Tibial nerve (tissue), 4 donors: ENCODE results near the gene PLXNC1. TPM values are rescaled to one million over a fixed set of nuclear protein-coding genes. Genes with fewer than 3 reads are reported as not detected.

ENCODE experiments used
- DNase-seq, 2 donors: peaks; one replicate each; pipeline ENCODE4 v3.0.0-alpha.2; 2019; ENCODE audit warnings: low spot score in 2 of 2
- H3K27ac ChIP-seq, 4 donors: fragments of 200-600 bp; sonication (generic) in 3 of 4; one replicate each; pipeline ENCODE4 v1.5.1; 2017 to 2019; ENCODE audit warnings: mild to moderate bottlenecking in 1 of 4
- H3K27me3 ChIP-seq, 2 donors: fragments of 200-600 bp; sonication (generic) in 1 of 2; one replicate each; pipeline versions ENCODE4 v1.5.1 to v1.6.0; 2017 to 2019
- H3K36me3 ChIP-seq, 3 donors: fragments of 200-600 bp; sonication (generic); one replicate each; pipeline ENCODE4 v1.5.1; 2018 to 2019
- H3K4me1 ChIP-seq, 4 donors: fragments of 200-600 bp; sonication (generic) in 3 of 4; one replicate each; pipeline ENCODE4 v1.5.1; 2017 to 2019
- H3K4me3 ChIP-seq, 4 donors: fragments of 200-600 bp; sonication (generic) in 3 of 4; one replicate each; pipeline ENCODE4 v1.5.1; 2017 to 2019; ENCODE audit warnings: mild to moderate bottlenecking in 1 of 4, moderate library complexity in 1 of 4
- H3K9me3 ChIP-seq, 4 donors: fragments of 200-600 bp; sonication (generic) in 3 of 4; one replicate each; pipeline ENCODE4 v1.5.1; 2017 to 2019
- CTCF ChIP-seq, 5 experiments: fragments of 200-600 bp in 3 of 5; fragments of 450-650 bp in 2 of 5; sonication (generic) in 3 of 5; IDR thresholded peaks; one replicate each; pipeline ENCODE4 v1.5.1; 2016 to 2019; ENCODE audit warnings: antibody characterized with exemption in 5 of 5, mild to moderate bottlenecking in 3 of 5, moderate library complexity in 2 of 5
- EP300 ChIP-seq, 2 donors: sonication (generic); formaldehyde crosslinking; IDR thresholded peaks; one replicate each; pipeline ENCODE4 v1.6.1; 2017; ENCODE audit warnings: antibody characterized with exemption in 2 of 2, mild to moderate bottlenecking in 1 of 2
- POLR2A ChIP-seq, 2 donors: fragments of 450-650 bp; IDR thresholded peaks; one replicate each; pipeline ENCODE4 v1.6.1; 2017; ENCODE audit warnings: antibody characterized with exemption in 2 of 2, mild to moderate bottlenecking in 2 of 2, moderate library complexity in 2 of 2
- WGBS, 2 donors: methylation state at CpG; one replicate each; pipeline ENCODE4 v1.1.5; 2018; 5-methylcytosine and 5-hydroxymethylcytosine counted together
- total RNA-seq, 4 donors: library from RNA; depleted of rRNA; stranded (reverse); fragments of >200 nt; gene quantifications; one replicate each; pipeline ENCODE4 v1.1.0, GENCODE V29; 2016

Gene PLXNC1
- total RNA-seq, 4 donors from 2014 or later: 9.0 to 20.8 (median 11.4) TPM

- no peaks in the 10 kb centered on the region for H3K36me3 ChIP-seq
- H3K9me3 ChIP-seq: no peaks in the 10 kb centered on the region
- peaks cover 0 to 8% (median 4%) of the 10 kb centered on the region in 4 donors for H3K4me1 ChIP-seq
- 96 to 100% methylated on average over 5 of the region's 5 CpGs for WGBS, 2 donors
- DNase-seq: no peak
- TF ChIP-seq EP300 (IDR thresholded peaks at IDR 0.05) (no peak), POLR2A (IDR thresholded peaks at IDR 0.05) (no peak), CTCF (IDR thresholded peaks at IDR 0.05) (no peak)
- H3K27me3 ChIP-seq: peaks cover 0 to 4% of the 10 kb centered on the region in 2 donors
- H3K27ac ChIP-seq: no peak overlapping the region
- no peak overlapping the region for H3K4me3 ChIP-seq
These were observed 23.2 kb downstream of the PLXNC1 start for GRCh38 chr12:94171595-94171930.

GRCh38 chr12:94172031-94172430 is 23.7 kb downstream of the PLXNC1 start:
- WGBS, 2 donors: 63 to 70% methylated on average over 5 of the region's 5 CpGs
- Histone ChIP-seq H3K36me3 (no peaks in the 10 kb centered on the region), H3K9me3 (no peaks in the 10 kb centered on the region), H3K27ac (no peak overlapping the region), H3K4me1 (peaks cover 0 to 8% (median 4%) of the 10 kb centered on the region in 4 donors), H3K4me3 (no peak overlapping the region), H3K27me3 (peaks cover 0 to 4% of the 10 kb centered on the region in 2 donors)
- no peak for DNase-seq
- TF ChIP-seq POLR2A (IDR thresholded peaks at IDR 0.05): no peak
- TF ChIP-seq EP300 (IDR thresholded peaks at IDR 0.05): no peak
- TF ChIP-seq CTCF (IDR thresholded peaks at IDR 0.05): no peak

GRCh38 chr12:94172973-94173372 is 24.6 kb downstream of the PLXNC1 start:
- peaks cover 0 to 8% (median 4%) of the 10 kb centered on the region in 4 donors for H3K4me1 ChIP-seq
- H3K9me3 ChIP-seq: peaks cover 0 to 6% (median 0%) of the 10 kb centered on the region in 4 donors
- peaks cover 0 to 4% of the 10 kb centered on the region in 2 donors for H3K27me3 ChIP-seq
- H3K4me3 ChIP-seq: no peak overlapping the region
- TF ChIP-seq POLR2A (IDR thresholded peaks at IDR 0.05) (no peak), EP300 (IDR thresholded peaks at IDR 0.05) (peak in 1 of 2 donors; percentile 72)
- no peaks in the 10 kb centered on the region for H3K36me3 ChIP-seq
- WGBS, 2 donors: 56% methylated on average over 9 of the region's 9 CpGs
- no peak overlapping the region for H3K27ac ChIP-seq
- no peak for DNase-seq

GRCh38 chr12:94173660-94174265 is 25.4 kb downstream of the PLXNC1 start:
- Histone ChIP-seq H3K27ac (peak overlapping the region in 1 of 4 donors; percentile 23), H3K9me3 (peaks cover 0 to 14% (median 0%) of the 10 kb centered on the region in 4 donors), H3K4me1 (peaks cover 0 to 8% (median 4%) of the 10 kb centered on the region in 4 donors), H3K27me3 (peaks cover 0 to 4% of the 10 kb centered on the region in 2 donors), H3K36me3 (no peaks in the 10 kb centered on the region), H3K4me3 (no peak overlapping the region)
- no peak for TF ChIP-seq CTCF (IDR thresholded peaks at IDR 0.05)
- TF ChIP-seq POLR2A (IDR thresholded peaks at IDR 0.05): no peak
- no peak for TF ChIP-seq EP300 (IDR thresholded peaks at IDR 0.05)
- no peak for DNase-seq
- WGBS, 2 donors: 62 to 82% methylated on average over 7 of the region's 7 CpGs

GRCh38 chr12:94174576-94174975 is 26.2 kb downstream of the PLXNC1 start:
- peaks cover 0 to 4% of the 10 kb centered on the region in 2 donors for H3K27me3 ChIP-seq
- peak in 1 of 2 donors; percentile 27 for DNase-seq
- no peaks in the 10 kb centered on the region for H3K36me3 ChIP-seq
- H3K9me3 ChIP-seq: peaks cover 0 to 15% (median 0%) of the 10 kb centered on the region in 4 donors
- no peak overlapping the region for H3K4me3 ChIP-seq
- TF ChIP-seq CTCF (IDR thresholded peaks at IDR 0.05): no peak
- peak in 1 of 2 donors; percentile 11 for TF ChIP-seq EP300 (IDR thresholded peaks at IDR 0.05)
- peak overlapping the region in 1 of 4 donors; percentile 23 for H3K27ac ChIP-seq
- 50 to 72% methylated on average over 1 of the region's 1 CpG for WGBS, 2 donors
- peaks cover 0 to 8% (median 4%) of the 10 kb centered on the region in 4 donors for H3K4me1 ChIP-seq
